K562 (cell line): ENCODE data around the gene FIGLA. TPM values are rescaled to one million over a fixed set of nuclear protein-coding genes. Genes with fewer than 3 reads are reported as not detected.

Experiments
- ATAC-seq: fragments of 200-7000 bp; cut with Tn5 transposase; 3 replicates; pipeline ENCODE4 v1.9.1; 2020; ENCODE audit warnings: moderate library complexity
- BruUV-seq: library from RNA; stranded (reverse); fragments of 400-500 nt; replicated peaks from 2 replicates; lab custom pipeline; 2021; lab: Mats Ljungman, UMichigan
- CTCF ChIA-PET: fragments of 300-600 bp; formaldehyde crosslinking; extraction: SDS; loops from one replicate; lab custom pipeline; 2021; ENCODE audit warnings: low intra/inter-chr PET ratio; lab: Yijun Ruan, JAX
- POLR2A ChIA-PET: fragments of 300-600, 350-650 bp; sonication (Branson Sonifier 250); formaldehyde crosslinking; extraction: SDS; loops from one replicate; lab custom pipeline; 2021; ENCODE audit warnings: antibody characterized with exemption, inconsistent platforms; lab: Yijun Ruan, JAX
- DNase-seq, 4 experiments: peaks; one replicate each; pipeline versions ENCODE4 v3.0.0 to v3.0.0-alpha.2; 2011 to 2018; ENCODE audit warnings: low spot score in 3 of 4, mixed read lengths in 3 of 4; ENCODE audit errors: extremely low read depth in 1 of 4
- FAIRE-seq: peaks from 2 replicates; lab custom pipeline; 2011; peaks lifted over from hg19 to GRCh38; lab: Jason Lieb, UNC
- H2AFZ ChIP-seq: 2 replicates; pipeline ENCODE4 v1.6.0; 2011; ENCODE audit warnings: low read depth, low read length, control low read depth, inconsistent platforms
- H3K27ac ChIP-seq: fragments of 200-600 bp; 3 replicates; pipeline ENCODE4 v1.8.0; 2011; ENCODE audit warnings: low read depth, mild to moderate bottlenecking, control low read depth, inconsistent platforms, low read length, moderate library complexity, mixed read lengths; ENCODE audit errors: extremely low read depth
- H3K27me3 ChIP-seq, 2 experiments: fragments of 300-600 bp in 1 of 2; 2 replicates in 1 of 2; 3 replicates in 1 of 2; pipeline versions ENCODE4 v1.6.0 to v1.8.0; 2011; ENCODE audit warnings: inconsistent platforms in 2 of 2, low read length in 2 of 2, mild to moderate bottlenecking in 1 of 2, mixed read lengths in 1 of 2, moderate library complexity in 1 of 2; ENCODE audit not compliant: control insufficient read depth in 2 of 2, insufficient read depth in 2 of 2
- H3K36me3 ChIP-seq: fragments of 300-600 bp; 3 replicates; pipeline ENCODE4 v1.8.0; 2011; ENCODE audit warnings: mild to moderate bottlenecking, low read length, inconsistent platforms; ENCODE audit not compliant: control insufficient read depth, insufficient read depth
- H3K4me1 ChIP-seq, 2 experiments: fragments of 200-600 bp in 1 of 2; replicated peaks in 1 of 2; 2 replicates in 1 of 2; 3 replicates in 1 of 2; pipeline versions ENCODE4 v1.5.1 to v1.8.0; 2011; ENCODE audit warnings: inconsistent platforms in 2 of 2, low read length in 2 of 2, mild to moderate bottlenecking in 1 of 2, mixed read lengths in 1 of 2, moderate library complexity in 1 of 2; ENCODE audit not compliant: control insufficient read depth in 2 of 2, insufficient read depth in 2 of 2
- H3K4me2 ChIP-seq: 2 replicates; pipeline ENCODE4 v1.6.1; 2011; ENCODE audit warnings: low read length, control low read depth, inconsistent platforms, mixed read lengths; ENCODE audit not compliant: insufficient read depth
- H3K4me3 ChIP-seq: fragments of 200-600 bp; sonication (generic), shearing (Covaris generic); 2 replicates; pipeline ENCODE4 v1.5.1; 2016; ENCODE audit warnings: control low read depth, inconsistent platforms
- H3K79me2 ChIP-seq: fragments of 200-600 bp; 3 replicates; pipeline ENCODE4 v1.8.0; 2011; ENCODE audit warnings: low read length, inconsistent platforms; ENCODE audit not compliant: control insufficient read depth, insufficient read depth
- H3K9ac ChIP-seq, 2 experiments: 2 replicates each; pipeline versions ENCODE4 v1.6.0 to v1.6.1; 2011; ENCODE audit warnings: low read depth in 2 of 2, low read length in 2 of 2, control low read depth in 1 of 2, inconsistent platforms in 1 of 2, mild to moderate bottlenecking in 1 of 2, mixed read lengths in 1 of 2; ENCODE audit not compliant: insufficient read depth in 1 of 2
- H3K9me1 ChIP-seq: one replicate; pipeline ENCODE4 v1.6.0; 2011; ENCODE audit warnings: inconsistent platforms, mild to moderate bottlenecking, low read length, moderate library complexity; ENCODE audit not compliant: control insufficient read depth, insufficient read depth
- H3K9me3 ChIP-seq: replicated peaks from 2 replicates; pipeline ENCODE4 v1.5.1; 2011; ENCODE audit warnings: low read depth, low read length, inconsistent platforms; ENCODE audit not compliant: control insufficient read depth, insufficient read depth
- H4K20me1 ChIP-seq: replicated peaks from 2 replicates; pipeline ENCODE4 v1.6.1; 2011; ENCODE audit warnings: low read length, inconsistent platforms, mixed read lengths; ENCODE audit not compliant: control insufficient read depth, insufficient read depth
- C11orf30 ChIP-seq: fragments of 450-650 bp; IDR thresholded peaks from 2 replicates; pipeline ENCODE4 v1.6.1; 2016; ENCODE audit warnings: low read depth, mild to moderate bottlenecking
- CBX3 ChIP-seq, 2 experiments: IDR thresholded peaks; 1 replicate in 1 of 2; 2 replicates in 1 of 2; pipeline ENCODE4 v1.6.1; 2012; ENCODE audit warnings: inconsistent platforms in 2 of 2, low read length in 2 of 2, borderline replicate concordance in 1 of 2, control low read depth in 1 of 2
- COPS2 ChIP-seq: fragments of 450-650 bp; conservative IDR thresholded peaks from 2 replicates; pipeline ENCODE4 v1.6.1; 2016; ENCODE audit warnings: mild to moderate bottlenecking, moderate library complexity
- EGR1 ChIP-seq: fragments of 450-650 bp; conservative IDR thresholded peaks from 2 replicates; pipeline ENCODE4 v1.6.1; 2017; ENCODE audit warnings: mild to moderate bottlenecking
- MAFG ChIP-seq: fragments of 450-650 bp; conservative IDR thresholded peaks from 2 replicates; pipeline ENCODE4 v1.6.1; 2016; ENCODE audit warnings: missing genetic modification characterization, missing compliant biosample characterization
- MEIS2 ChIP-seq: fragments of 450-650 bp; IDR thresholded peaks from 2 replicates; pipeline ENCODE4 v1.6.1; 2014; ENCODE audit warnings: mild to moderate bottlenecking; ENCODE audit not compliant: partially characterized antibody
- ZMIZ1 ChIP-seq, 2 experiments: fragments of 150-350 bp in 1 of 2; IDR thresholded peaks; 2 replicates each; pipeline ENCODE4 v1.6.1; 2012 to 2016; ENCODE audit warnings: low read depth in 2 of 2, low read length in 2 of 2, mild to moderate bottlenecking in 1 of 2, moderate library complexity in 1 of 2
- ZNF316 ChIP-seq: fragments of 450-650 bp; IDR thresholded peaks from 2 replicates; pipeline ENCODE4 v1.6.1; 2016
- WGBS: fragments of 100-300 bp; shearing (Covaris generic); methylation state at CpG from one replicate; pipeline ENCODE4 v1.1.6; 2016; ENCODE audit warnings: low coverage, mixed read lengths; ENCODE audit not compliant: insufficient coverage; ENCODE audit errors: missing lambda C conversion rate; 5-methylcytosine and 5-hydroxymethylcytosine counted together
- in situ Hi-C: fragments of 300-500 bp; cut with MboI; formaldehyde crosslinking; loops from 4 replicates; pipeline ENCODE4 v1.15.0; 2018; ENCODE audit warnings: inconsistent platforms, mixed read lengths
- intact Hi-C: fragments of 100-400 bp; cut with micrococcal nuclease; formaldehyde crosslinking; loops from 2 replicates; pipeline ENCODE4 v1.14.2; 2022
- polyA plus RNA-seq, 8 experiments: library from polyadenylated mRNA; depleted of rRNA in 4 of 8; stranded (reverse) in 5 of 8; unstranded in 3 of 8; fragments of >200 nt; fragmentation: Nextera tagmentation in 2 of 8; fragmentation: Illumina TruSeq in 1 of 8; extraction: Ambion mirVana in 2 of 8; extraction: Trizol in 1 of 8; gene quantifications; 2 replicates each; pipeline versions ENCODE4 v1.2.1 to v1.2.3, GENCODE V29; 2011 to 2014; ENCODE audit warnings: inconsistent platforms in 1 of 8, missing spikeins in 1 of 8
- total RNA-seq, 7 experiments: library from RNA; depleted of rRNA in 6 of 7; stranded (reverse); fragments of >200 nt in 6 of 7; fragmentation: Illumina TruSeq in 2 of 7; extraction: Trizol in 2 of 7; gene quantifications; 2 replicates each; pipeline versions ENCODE4 v1.2.1 to v1.2.3, GENCODE V29; 2011 to 2021; ENCODE audit warnings: low replicate concordance in 1 of 7
- TF ChIP-seq, protein P1 (sequence below): fragments of 450-650 bp; IDR thresholded peaks from 2 replicates; pipeline ENCODE4 v1.6.1; 2016

The FIGLA gene
- total and polyA plus RNA-seq, 9 of the 15 experiments (the other 6 are each of a cell fraction or from before 2014, with no cell fraction given), result not detected

DNA sequence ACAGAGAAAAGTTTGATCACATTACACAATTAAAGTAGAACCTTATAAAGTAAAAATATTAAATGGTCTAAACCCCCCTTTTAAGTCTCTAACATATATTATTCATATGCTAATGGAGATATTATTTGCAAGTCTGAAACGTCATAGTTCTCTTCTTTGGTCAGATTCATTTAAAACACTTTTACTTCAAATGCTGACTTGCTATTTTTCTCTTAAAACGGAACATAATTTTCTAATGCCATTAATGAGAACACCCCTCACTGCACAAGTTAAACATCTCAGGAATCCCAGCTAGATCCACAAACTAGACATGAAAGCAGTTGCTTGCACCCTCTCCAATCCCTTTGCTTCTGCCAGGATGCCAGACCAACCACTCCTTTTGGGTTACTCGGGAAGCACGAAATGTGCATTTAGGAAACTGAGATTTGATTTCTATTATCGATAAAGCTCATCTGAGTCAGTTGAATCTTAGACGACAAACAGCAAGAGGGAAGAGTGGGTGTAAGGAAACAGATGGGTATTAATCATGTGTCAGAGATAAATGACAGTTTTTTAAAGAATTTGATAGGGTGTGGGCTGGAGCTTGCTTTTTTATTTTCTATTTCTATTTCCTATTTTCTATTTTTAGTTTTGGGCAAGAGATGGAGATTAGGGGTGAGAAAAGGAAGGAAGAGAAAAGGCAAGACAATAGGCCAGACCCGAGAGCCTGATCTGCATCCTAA is 23.9 kb downstream of the FIGLA start:
- Histone ChIP-seq H3K9ac (peak overlapping the region in 1 of 2 experiments; percentile 95; a peak in 1 of 4 replicates), H3K27me3 (no peaks in the 10 kb centered on the region; a peak in 1 of 5 replicates), H3K9me3 (no peaks in the 10 kb centered on the region), H3K9me1 (no peaks in the 10 kb centered on the region), H3K4me3 (peak overlapping the region; percentile 73), H3K79me2 (peaks cover 14% of the 10 kb centered on the region), H3K4me1 (peaks cover 2 to 12% of the 10 kb centered on the region in 2 experiments; a peak in 4 of 5 replicates), H2AFZ (peak overlapping the region; percentile 98; the same call in 1 of the 2 replicates), H3K4me2 (peak overlapping the region; percentile 83), H3K36me3 (no peaks in the 10 kb centered on the region), H3K27ac (no peak overlapping the region), H4K20me1 (no peaks in the 10 kb centered on the region)
- ChIA-PET CTCF (interaction anchor here (0.6 to 2.4 kb wide), 2 partner anchors 62 to 80 kb away, joined by 3 to 32 read pairs; no protein-coding TSS in a partner anchor), POLR2A (interaction anchor here (1.3 kb wide), 1 partner anchor 14 kb away, joined by 5 read pairs; no protein-coding TSS in a partner anchor)
- DNase-seq, result no peak
- in situ Hi-C loops (no loop called here), intact Hi-C loops (loop anchor here (5.0 kb wide), 2 partner anchors 59 to 464 kb away; partner anchors contain the start of gene FAM136A)
- ATAC-seq, result no peak
- no peak for FAIRE-seq
- peak; percentile 62 for TF ChIP-seq MEIS2
- TF ChIP-seq C11orf30, result peak; percentile 83
- no peak for TF ChIP-seq CBX3 (IDR thresholded peaks at IDR 0.05; ENCODE audit: borderline replicate concordance in 1 of 2, low read length in 2 of 2)
- TF ChIP-seq EGR1, result peak; percentile 40; the same call in 1 of the 2 replicates
- TF ChIP-seq COPS2, result no peak
- TF ChIP-seq, protein P1, sequence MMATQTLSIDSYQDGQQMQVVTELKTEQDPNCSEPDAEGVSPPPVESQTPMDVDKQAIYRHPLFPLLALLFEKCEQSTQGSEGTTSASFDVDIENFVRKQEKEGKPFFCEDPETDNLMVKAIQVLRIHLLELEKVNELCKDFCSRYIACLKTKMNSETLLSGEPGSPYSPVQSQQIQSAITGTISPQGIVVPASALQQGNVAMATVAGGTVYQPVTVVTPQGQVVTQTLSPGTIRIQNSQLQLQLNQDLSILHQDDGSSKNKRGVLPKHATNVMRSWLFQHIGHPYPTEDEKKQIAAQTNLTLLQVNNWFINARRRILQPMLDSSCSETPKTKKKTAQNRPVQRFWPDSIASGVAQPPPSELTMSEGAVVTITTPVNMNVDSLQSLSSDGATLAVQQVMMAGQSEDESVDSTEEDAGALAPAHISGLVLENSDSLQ, result peak; percentile 67
- peak; percentile 88 for TF ChIP-seq ZNF316
- peak; percentile 67 for TF ChIP-seq MAFG (tag)
- TF ChIP-seq ZMIZ1 (IDR thresholded peaks at IDR 0.05; ENCODE audit: low read depth in 2 of 2, low read length in 2 of 2), result no peak
- 14% methylated on average over 6 of the region's 7 CpGs for WGBS
- BruUV-seq, result TSS peak; percentile 53
